B cell (primary cell): ENCODE data around the gene RAB3IL1. TPM values are rescaled to one million over a fixed set of nuclear protein-coding genes. Genes with fewer than 3 reads are reported as not detected.

Experiments
- ATAC-seq: fragments of 200-7000 bp; cut with Tn5 transposase; one replicate; pipeline ENCODE4 v1.10.0; 2021; ENCODE audit warnings: low read depth, mild to moderate bottlenecking, moderate number of reproducible peaks, moderate library complexity
- CTCF ChIA-PET: fragments of 350-600 bp; sonication (Branson Sonifier 250); formaldehyde crosslinking; loops from one replicate; lab custom pipeline; 2021; ENCODE audit warnings: antibody characterized with exemption, inconsistent platforms; lab: Charles Lee
- POLR2A ChIA-PET: fragments of 350-600 bp; sonication (Branson Sonifier 250); formaldehyde crosslinking; loops from one replicate; lab custom pipeline; 2021; ENCODE audit warnings: antibody characterized with exemption; lab: Charles Lee
- DNase-seq: peaks from one replicate; pipeline ENCODE4 v3.0.0; 2013
- H2AFZ ChIP-seq: 2 replicates; pipeline ENCODE4 v1.6.1; 2012; ENCODE audit warnings: mild to moderate bottlenecking, low read depth, low read length; ENCODE audit not compliant: insufficient read depth, poor library complexity, severe bottlenecking
- H3K27ac ChIP-seq, 2 donors: 1 replicate in 1 of 2; 2 replicates in 1 of 2; pipeline ENCODE4 v1.5.1; 2012 to 2013; ENCODE audit warnings: low read length in 2 of 2, mild to moderate bottlenecking in 2 of 2, moderate library complexity in 1 of 2
- H3K27me3 ChIP-seq, 4 experiments: fragments of 200-600 bp in 1 of 4; sonication (generic) in 1 of 4; replicated peaks in 1 of 4; 1 replicate in 2 of 4; 2 replicates in 2 of 4; pipeline versions ENCODE4 v1.6.1 to v1.7.0; 2013 to 2016; ENCODE audit warnings: low read length in 3 of 4, mild to moderate bottlenecking in 2 of 4, mixed read lengths in 1 of 4, moderate library complexity in 1 of 4; ENCODE audit not compliant: insufficient read depth in 4 of 4, control insufficient read depth in 3 of 4; ENCODE audit errors: control extremely low read depth in 1 of 4
- H3K36me3 ChIP-seq, 2 experiments: replicated peaks in 1 of 2; 1 replicate in 1 of 2; 2 replicates in 1 of 2; pipeline versions ENCODE4 v1.6.1 to v1.7.1; 2013; ENCODE audit warnings: low read length in 1 of 2; ENCODE audit not compliant: insufficient read depth in 2 of 2, control insufficient read depth in 1 of 2; ENCODE audit errors: control extremely low read depth in 1 of 2, extremely low read depth in 1 of 2
- H3K4me1 ChIP-seq, 2 donors: fragments of 200-600 bp in 1 of 2; sonication (generic) in 1 of 2; 1 replicate in 1 of 2; 2 replicates in 1 of 2; pipeline versions ENCODE4 v1.5.1 to v1.6.1; 2013 to 2017; ENCODE audit warnings: low read length in 2 of 2; ENCODE audit not compliant: control insufficient read depth in 2 of 2, insufficient read depth in 2 of 2
- H3K4me2 ChIP-seq: replicated peaks from 2 replicates; pipeline ENCODE3; 2012; ENCODE audit warnings: mild to moderate bottlenecking, low read depth, low read length; ENCODE audit not compliant: poor library complexity, severe bottlenecking
- H3K4me3 ChIP-seq, 5 experiments: fragments of 200-600 bp in 1 of 5; sonication (generic) in 1 of 5; 1 replicate in 3 of 5; 2 replicates in 2 of 5; pipeline versions ENCODE4 v1.5.1 to v1.7.0; 2011 to 2016; ENCODE audit warnings: low read length in 4 of 5, mild to moderate bottlenecking in 4 of 5, low read depth in 2 of 5, control low read depth in 1 of 5, moderate library complexity in 1 of 5; ENCODE audit not compliant: insufficient read depth in 1 of 5; ENCODE audit errors: control extremely low read depth in 1 of 5, extremely low read depth in 1 of 5
- H3K79me2 ChIP-seq: fragments of 200-600 bp; sonication (generic); one replicate; pipeline ENCODE4 v1.6.0; 2016; ENCODE audit warnings: low read length; ENCODE audit not compliant: control insufficient read depth, insufficient read depth
- H3K9ac ChIP-seq: fragments of 200-600 bp; sonication (generic); 2 replicates; pipeline ENCODE4 v1.6.1; 2017; ENCODE audit warnings: mild to moderate bottlenecking, low read length, moderate library complexity
- H3K9me3 ChIP-seq, 3 donors: one replicate each; pipeline versions ENCODE4 v1.6.1 to v1.7.1; 2013; ENCODE audit warnings: low read length in 2 of 3; ENCODE audit not compliant: control insufficient read depth in 2 of 3, insufficient read depth in 1 of 3; ENCODE audit errors: control extremely low read depth in 1 of 3
- H4K20me1 ChIP-seq: 2 replicates; pipeline ENCODE4 v1.6.0; 2012; ENCODE audit warnings: mild to moderate bottlenecking, low read length; ENCODE audit not compliant: insufficient read depth, control insufficient read depth, poor library complexity, severe bottlenecking
- H3K27ac Mint-ChIP-seq: one replicate; pipeline ENCODE4 v1.8.0; 2021; ENCODE audit warnings: mixed read lengths
- H3K27me3 Mint-ChIP-seq: one replicate; pipeline ENCODE4 v1.8.0; 2021; ENCODE audit warnings: mixed read lengths
- H3K4me1 Mint-ChIP-seq: one replicate; pipeline ENCODE4 v1.8.0; 2021; ENCODE audit warnings: mixed read lengths
- H3K4me3 Mint-ChIP-seq: one replicate; pipeline ENCODE4 v1.8.0; 2021; ENCODE audit warnings: mixed read lengths
- H3K9me3 Mint-ChIP-seq: one replicate; pipeline ENCODE4 v1.8.0; 2022; ENCODE audit warnings: mixed read lengths; ENCODE audit not compliant: insufficient read depth
- CTCF ChIP-seq: fragments of 200-600 bp; IDR thresholded peaks from one replicate; pipeline ENCODE4 v1.8.0; 2022; ENCODE audit warnings: antibody characterized with exemption, mild to moderate bottlenecking
- EZH2 ChIP-seq: IDR thresholded peaks from 2 replicates; pipeline ENCODE4 v1.6.1; 2012; ENCODE audit warnings: borderline replicate concordance, low read depth, mild to moderate bottlenecking, moderate library complexity, low read length; ENCODE audit not compliant: insufficient read depth, poor library complexity, severe bottlenecking
- WGBS: methylation state at CpG from one replicate; pipeline ENCODE4 v1.1.5; 2013; ENCODE audit warnings: missing lambda C conversion rate; ENCODE audit not compliant: insufficient coverage; 5-methylcytosine and 5-hydroxymethylcytosine counted together
- intact Hi-C: fragments of 100-400 bp; cut with micrococcal nuclease; formaldehyde crosslinking; loops from one replicate; pipeline ENCODE4 v1.10.0; 2022
- polyA plus RNA-seq: library from polyadenylated mRNA; depleted of rRNA; stranded (reverse); fragments of >200 nt; gene quantifications from 2 replicates; pipeline ENCODE4 v1.2.3, GENCODE V29; 2012
- total RNA-seq, 2 donors: library from RNA; stranded (reverse); fragments of 120-200 nt in 1 of 2; gene quantifications; 1 replicate in 1 of 2; 2 replicates in 1 of 2; pipeline versions ENCODE4 v1.2.3 to v1.2.4, GENCODE V29; 2013 to 2022

RAB3IL1 gene
- total and polyA plus RNA-seq, 2 donors (not counting 1 experiment from before 2014, with no cell fraction given) = 0.27 TPM; not detected in 1

GRCh38 chr11:61914471-61915171 is 2.7 kb downstream of the RAB3IL1 start:
- Mint-ChIP-seq H3K27me3 (peaks cover 47% of the 10 kb centered on the region), H3K27ac (no peak overlapping the region), H3K4me3 (no peak overlapping the region), H3K4me1 (peaks cover 12% of the 10 kb centered on the region), H3K9me3 (no peaks in the 10 kb centered on the region)
- intact Hi-C loops = no loop called here
- ChIA-PET CTCF (interaction anchor here (1.6 kb wide), 1 partner anchor 16 kb away, joined by 5 read pairs; no protein-coding TSS in a partner anchor), POLR2A (interaction anchor here (0.6 kb wide), 1 partner anchor 44 kb away, joined by 3 read pairs; no protein-coding TSS in a partner anchor)
- Histone ChIP-seq H3K9me3 (no peaks in the 10 kb centered on the region), H3K4me1 (peaks cover 8 to 11% of the 10 kb centered on the region in 2 donors), H4K20me1 (no peaks in the 10 kb centered on the region), H3K27ac (no peak overlapping the region), H3K27me3 (peaks cover 0 to 41% (median 20%) of the 10 kb centered on the region in 4 experiments), H3K36me3 (no peaks in the 10 kb centered on the region), H2AFZ (no peak overlapping the region), H3K79me2 (no peaks in the 10 kb centered on the region), H3K4me2 (no peak overlapping the region), H3K9ac (no peak overlapping the region), H3K4me3 (no peak overlapping the region)
- DNase-seq = no peak
- TF ChIP-seq CTCF = no peak
- no peak for TF ChIP-seq EZH2
- no peak for ATAC-seq
- 93% methylated on average over 6 of the region's 7 CpGs for WGBS

GRCh38 chr11:61913699-61914395 is 3.5 kb downstream of the RAB3IL1 start:
- intact Hi-C loops = no loop called here
- CTCF ChIA-PET = interaction anchor here (1.6 kb wide), 1 partner anchor 15 kb away, joined by 5 read pairs; no protein-coding TSS in a partner anchor
- POLR2A ChIA-PET = no interaction called here
- H3K4me1 Mint-ChIP-seq = peaks cover 12% of the 10 kb centered on the region
- no peak overlapping the region for H3K4me3 Mint-ChIP-seq
- no peak overlapping the region for H3K27ac ChIP-seq
- no peak for DNase-seq
- TF ChIP-seq EZH2 = no peak
- TF ChIP-seq CTCF = no peak
- peaks cover 41% of the 10 kb centered on the region for H3K27me3 Mint-ChIP-seq
- H3K36me3 ChIP-seq = no peaks in the 10 kb centered on the region
- no peak overlapping the region for H3K9ac ChIP-seq
- no peak for ATAC-seq
- no peaks in the 10 kb centered on the region for H3K9me3 Mint-ChIP-seq
- H3K9me3 ChIP-seq = no peaks in the 10 kb centered on the region
- no peak overlapping the region for H3K27ac Mint-ChIP-seq
- WGBS = 85% methylated on average over 5 of the region's 8 CpGs
- no peak overlapping the region for H2AFZ ChIP-seq
- H3K4me2 ChIP-seq = no peak overlapping the region
- no peaks in the 10 kb centered on the region for H4K20me1 ChIP-seq
- H3K79me2 ChIP-seq = no peaks in the 10 kb centered on the region
- no peak overlapping the region for H3K4me3 ChIP-seq
- peaks cover 8 to 11% of the 10 kb centered on the region in 2 donors for H3K4me1 ChIP-seq
- H3K27me3 ChIP-seq = peaks cover 0 to 35% (median 19%) of the 10 kb centered on the region in 4 experiments
